Upper lobe of left lung (tissue), 4 donors: Measurements from ENCODE around the gene IL4R.

Experiments
- EP300 ChIP-seq, 4 donors: sonication (generic); formaldehyde crosslinking; IDR thresholded peaks; one replicate each; pipeline ENCODE4 v1.5.1; 2017; ENCODE audit warnings: antibody characterized with exemption in 4 of 4, control low read depth in 2 of 4
- POLR2A ChIP-seq, 4 donors: fragments of 450-650 bp; IDR thresholded peaks; one replicate each; pipeline ENCODE4 v1.5.1; 2016 to 2017; ENCODE audit warnings: antibody characterized with exemption in 4 of 4, mild to moderate bottlenecking in 2 of 4

DNA sequence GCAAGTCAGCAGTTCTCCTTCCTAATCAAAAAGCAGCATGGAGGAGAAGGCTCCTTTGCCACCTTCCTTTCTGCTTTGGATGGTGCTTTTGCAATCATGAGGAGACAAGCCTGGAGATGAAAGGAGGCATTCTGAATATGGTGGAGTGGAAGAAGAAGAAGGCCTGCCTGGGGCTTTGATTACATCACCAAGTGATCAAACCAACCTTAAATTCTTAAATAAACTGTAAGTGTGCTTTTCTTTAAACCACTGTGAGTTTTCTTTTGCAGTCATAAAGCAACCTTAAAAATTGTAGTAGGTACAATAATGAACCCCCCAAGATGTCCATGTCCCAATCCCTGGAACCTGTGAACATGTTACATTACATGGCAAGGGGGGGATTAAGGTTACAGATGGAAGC is 56.5 kb downstream of the IL4R start:
- TF ChIP-seq POLR2A (IDR thresholded peaks at IDR 0.05): no peak
- no peak for TF ChIP-seq EP300 (IDR thresholded peaks at IDR 0.05)
